Islet precursor cell (in vitro differentiated cells): ENCODE data around the gene OS9.

Experiments used
- DNase-seq: peaks from one replicate; pipeline ENCODE4 v3.0.0-alpha.2; 2018

OS9 gene

GRCh38 chr12:57737467-57738460 is 43.8 kb downstream of the OS9 start:
- peak; percentile 73 for DNase-seq

- DNase-seq, result no peak
Measured at GRCh38 chr12:57738661-57739237, 44.8 kb downstream of the OS9 start, which contains the start of gene AGAP2. AGAP2 (minus strand) TSS chr12:57738742; CDS start chr12:57738246, 496 bp downstream.

- DNase-seq, result no peak
Measured at GRCh38 chr12:57739387-57739786, 45.5 kb downstream of the OS9 start.

DNA sequence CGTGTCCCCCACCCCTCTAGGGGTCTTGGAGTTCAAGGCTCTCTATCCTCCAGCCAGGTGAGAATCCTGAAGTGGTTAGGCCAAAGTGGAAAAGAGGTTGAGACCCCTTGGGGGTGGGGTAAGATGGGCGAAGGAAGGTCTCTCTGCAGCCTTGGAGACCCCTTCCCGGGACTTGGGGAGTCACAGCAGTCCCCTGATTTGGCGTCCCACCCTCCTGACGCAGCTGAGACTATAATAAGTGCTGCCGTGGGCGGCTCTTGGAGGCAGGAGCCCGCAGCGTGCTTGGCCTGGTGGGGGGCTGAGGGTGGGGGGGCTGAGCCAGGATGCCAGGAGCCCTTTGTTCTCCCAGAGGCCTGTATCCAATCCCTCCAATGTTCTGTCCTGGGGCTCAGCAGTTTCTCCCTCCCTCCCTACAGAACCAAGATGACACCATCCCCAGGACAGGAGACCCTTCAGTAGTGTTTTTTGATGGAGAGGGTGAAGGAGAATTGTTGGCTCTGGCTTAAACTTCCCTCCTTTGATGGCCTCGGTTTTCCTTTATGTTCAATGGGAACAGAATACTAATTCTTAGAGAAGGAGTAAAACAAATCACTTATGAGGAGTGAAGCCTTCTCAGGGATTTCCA is 46.1 kb downstream of the OS9 start:
- no peak for DNase-seq

DNA sequence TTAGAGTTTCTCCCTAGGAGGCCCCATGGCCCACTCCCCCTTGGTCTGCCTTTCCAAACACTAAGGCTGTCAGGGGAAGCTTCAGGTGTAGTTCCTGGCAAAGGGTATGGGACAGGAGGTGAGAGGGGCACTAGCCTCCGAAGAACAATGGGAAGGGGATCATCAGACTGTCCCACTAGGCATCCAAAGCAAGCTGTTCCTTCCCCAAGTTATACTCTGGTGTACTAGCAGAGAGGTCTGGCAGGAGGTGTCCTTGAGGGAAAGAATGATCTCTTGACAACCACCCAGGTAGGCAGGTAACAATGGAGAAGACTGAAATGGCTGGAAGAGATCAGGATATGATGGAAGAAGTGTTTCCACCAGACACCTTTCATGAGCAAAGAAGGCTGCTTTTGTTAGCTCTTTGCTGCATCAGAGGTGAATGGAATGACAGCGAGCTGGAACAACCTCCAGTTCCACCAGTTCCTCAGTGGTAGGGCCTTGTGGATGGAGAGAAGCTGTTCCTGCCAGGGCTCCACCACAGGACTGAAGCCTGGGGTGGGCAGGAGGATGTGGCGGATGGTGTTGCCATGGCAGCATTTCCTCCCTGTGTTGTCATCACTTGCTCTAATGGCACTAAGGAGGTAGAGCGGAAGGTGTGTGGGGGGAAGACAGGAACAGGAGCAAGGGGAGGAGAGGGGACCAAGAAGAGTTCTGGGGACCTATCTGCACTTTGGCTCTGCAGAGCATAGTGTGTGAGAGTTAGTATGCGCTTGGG is 46.9 kb downstream of the OS9 start:
- DNase-seq, result no peak

GRCh38 chr12:57741413-57741789 is 47.5 kb downstream of the OS9 start:
- DNase-seq, result no peak

- peak; percentile 79 for DNase-seq
Measured at GRCh38 chr12:57741844-57742738, 48.2 kb downstream of the OS9 start.

- DNase-seq, result no peak
Measured at GRCh38 chr12:57743769-57744168, 49.8 kb downstream of the OS9 start.

- DNase-seq, result no peak
Measured at GRCh38 chr12:57744194-57744776, 50.4 kb downstream of the OS9 start.

- DNase-seq, result peak; percentile 97
Measured at GRCh38 chr12:57744777-57745484, 51.0 kb downstream of the OS9 start, which contains the start of gene TSPAN31. TSPAN31 (plus strand) TSS chr12:57745039; CDS start chr12:57745155, 116 bp downstream.

DNA sequence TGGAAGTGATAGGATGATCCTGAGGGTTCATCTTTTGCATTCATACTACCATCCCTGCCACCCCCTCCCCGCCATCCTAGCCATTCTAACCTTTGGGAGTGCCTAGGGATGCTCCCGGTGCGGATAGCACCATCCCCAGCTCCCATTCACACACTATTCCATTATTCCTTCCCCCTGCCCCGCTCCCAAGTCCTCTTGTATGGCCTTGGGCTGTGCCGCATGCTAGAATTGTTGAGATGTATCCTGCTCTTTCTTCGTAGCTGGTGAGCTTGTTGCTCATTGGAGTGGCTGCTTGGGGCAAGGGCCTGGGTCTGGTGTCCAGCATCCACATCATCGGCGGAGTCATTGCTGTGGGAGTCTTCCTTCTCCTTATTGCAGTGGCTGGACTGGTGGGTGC is 51.6 kb downstream of the OS9 start:
- DNase-seq, result no peak

GRCh38 chr12:57746025-57746424 is 52.1 kb downstream of the OS9 start:
- DNase-seq, result no peak

GRCh38 chr12:57749061-57749460 is 55.1 kb downstream of the OS9 start:
- DNase-seq, result no peak

GRCh38 chr12:57750561-57751431 is 56.9 kb downstream of the OS9 start:
- DNase-seq, result peak; percentile 43

DNA sequence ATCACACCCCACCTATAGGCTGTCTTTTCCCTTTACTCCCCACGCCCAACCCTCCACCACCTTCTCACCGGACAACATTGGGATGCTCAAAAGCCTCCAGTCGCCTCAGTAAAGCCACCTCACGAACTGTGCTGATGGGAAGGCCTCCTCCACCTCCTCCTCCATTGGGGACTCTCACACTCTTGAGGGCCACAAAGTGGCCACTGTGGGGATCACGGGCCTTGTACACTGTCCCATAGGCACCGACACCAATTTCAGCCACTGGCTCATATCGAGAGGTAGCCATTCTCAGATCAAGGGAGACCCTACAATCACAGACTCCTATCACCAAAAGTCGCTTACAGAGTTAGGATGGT is 57.5 kb downstream of the OS9 start:
- no peak for DNase-seq

DNA sequence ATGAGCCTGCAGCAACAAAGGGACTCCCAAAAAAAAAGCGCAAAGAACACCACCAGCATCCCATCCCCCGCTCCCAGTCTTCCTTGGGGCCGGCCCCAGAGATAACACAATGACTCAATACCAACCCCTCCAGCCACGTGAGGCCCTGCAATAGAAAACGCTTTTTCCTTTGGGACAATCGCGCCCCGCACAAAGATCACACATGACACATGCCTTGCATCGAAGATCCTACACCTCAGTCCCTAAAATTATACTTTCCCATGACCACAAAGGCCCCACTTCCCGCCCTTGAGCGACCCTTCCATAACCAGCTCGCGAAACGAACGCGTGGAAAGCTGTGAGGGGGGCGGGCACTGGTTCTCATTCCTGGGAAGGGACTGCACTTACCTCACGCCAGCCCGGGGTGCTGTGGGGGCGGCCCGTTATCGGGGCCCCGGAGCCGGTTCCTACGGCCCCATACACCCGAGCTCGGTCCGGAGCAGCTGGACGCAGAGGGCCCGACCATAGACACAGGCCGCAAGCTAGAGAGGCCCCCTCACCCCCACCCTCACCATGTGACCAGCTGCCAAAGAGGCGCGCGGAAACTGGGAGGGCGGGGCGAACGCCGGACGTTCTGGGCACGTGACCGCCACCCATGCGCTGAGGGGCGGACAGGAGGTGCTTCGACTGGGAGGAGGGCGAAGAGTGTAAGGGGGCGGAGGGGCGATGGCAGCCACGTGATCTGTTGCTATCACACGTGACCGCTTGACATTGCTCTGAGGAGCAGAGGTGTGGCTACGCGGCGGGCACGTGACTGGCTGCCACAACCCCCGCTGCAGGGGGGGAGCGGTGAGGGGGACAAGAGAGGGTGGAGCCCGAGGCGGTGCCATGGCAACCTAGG is 58.1 kb downstream of the OS9 start, which contains the start of gene CDK4:
TSS of gene CDK4 (minus strand) at position 523 of the 880 bp plus-strand sequence. CDS start 593 bp downstream, outside the sequence.
- peak; percentile 100 for DNase-seq

DNA sequence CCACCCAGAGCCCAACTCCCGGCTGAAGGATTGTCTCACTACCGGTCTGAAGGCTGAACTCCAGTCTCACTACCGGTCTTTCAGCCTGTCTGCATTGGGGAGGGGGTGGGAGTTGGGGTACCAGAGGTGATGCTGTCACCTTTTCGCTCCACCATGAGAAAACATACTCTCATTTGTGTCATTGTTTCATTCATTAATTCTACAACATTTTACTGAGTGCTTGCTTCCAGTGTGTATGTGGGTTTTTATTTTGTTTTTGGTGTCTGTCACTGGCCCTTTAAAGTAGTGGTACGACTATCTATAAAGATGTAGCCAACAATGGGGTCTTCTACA is 58.7 kb downstream of the OS9 start:
- DNase-seq, result no peak

GRCh38 chr12:57753756-57754337 is 59.9 kb downstream of the OS9 start:
- DNase-seq, result no peak
